Measurements from ENCODE around the gene STX2.
"Not testable (repeated sequence)": the region's sequence is repeated elsewhere in the genome, so short reads cannot be mapped to it uniquely, and the experiment has no call there.

Gene STX2

DNA sequence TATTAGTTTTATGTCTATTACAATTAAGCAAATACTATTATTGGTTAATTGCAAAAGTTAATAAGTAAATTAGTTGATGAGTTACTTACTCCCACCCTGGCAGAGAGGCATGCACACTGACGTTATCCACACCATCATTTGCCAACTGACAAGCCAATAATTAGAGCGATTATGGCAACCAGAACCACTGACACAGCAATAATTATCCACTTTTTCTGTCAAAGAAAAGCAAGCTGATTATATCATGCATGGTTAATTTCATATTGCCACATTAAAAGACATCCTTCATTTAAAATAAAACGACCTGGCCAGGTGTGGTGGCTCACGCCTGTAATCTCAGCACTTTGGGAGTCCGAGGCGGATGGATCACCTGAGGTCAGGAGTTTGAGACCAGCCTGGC lies 43.1 kb downstream of the STX2 start:
- no peak for DNase-seq

DNA sequence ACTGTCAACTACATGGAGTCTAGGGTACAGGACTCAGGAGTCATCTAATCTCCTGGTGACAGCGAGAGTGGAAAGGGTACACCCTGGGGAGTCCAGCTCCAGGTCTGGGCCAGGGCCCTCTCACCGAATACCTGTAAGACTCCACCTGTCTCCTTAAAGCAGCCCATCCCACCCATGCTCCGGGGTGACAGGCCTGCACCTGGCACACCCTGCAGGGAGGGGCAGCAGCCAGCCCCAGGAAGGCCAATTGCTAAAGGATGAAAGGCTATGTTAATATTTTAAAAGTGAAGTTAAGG lies 45.5 kb downstream of the STX2 start:
- DNase-seq: no peak

DNA sequence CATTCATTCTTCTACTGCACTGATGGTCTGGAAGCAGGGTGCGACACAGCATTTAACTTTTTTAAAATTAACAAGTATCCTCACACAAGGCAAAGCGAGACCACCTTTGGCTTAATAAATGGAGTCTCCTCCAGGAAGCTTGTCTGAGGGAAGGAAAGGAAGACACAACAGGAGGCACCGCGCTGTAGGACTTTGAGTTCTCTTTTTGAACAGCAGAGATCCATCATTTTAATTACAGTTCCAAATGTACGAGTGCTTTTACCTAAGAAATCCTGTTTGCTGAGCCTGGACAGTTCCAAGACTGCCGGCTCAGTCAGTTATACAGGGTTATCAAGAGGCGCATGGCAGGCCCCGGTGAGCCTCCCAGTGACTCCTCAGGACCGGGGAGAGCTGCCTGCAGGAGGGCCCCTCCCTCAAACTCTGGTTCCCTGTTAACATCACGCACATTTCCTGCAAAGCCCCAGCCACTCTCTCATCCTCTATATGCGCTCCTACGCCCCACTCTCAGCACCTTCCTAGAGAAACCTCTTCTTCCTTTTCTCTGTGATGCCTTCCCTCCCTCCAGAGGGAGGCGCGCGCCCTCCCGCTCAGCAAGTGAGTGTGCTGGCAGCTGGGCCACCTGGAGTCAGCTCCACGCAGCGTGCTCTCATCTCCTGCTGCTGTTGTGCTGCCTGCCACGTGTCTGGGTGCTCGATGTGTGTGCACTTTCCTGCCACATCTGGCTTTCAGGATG lies 46.1 kb downstream of the STX2 start:
- DNase-seq: no peak

- no peak for DNase-seq
Measured at GRCh38 chr12:130791629-130792028, 47.4 kb downstream of the STX2 start.

GRCh38 chr12:130788515-130788914 lies 50.5 kb downstream of the STX2 start:
- DNase-seq: no peak

GRCh38 chr12:130787445-130788410 lies 51.3 kb downstream of the STX2 start:
- no peak for DNase-seq

GRCh38 chr12:130787041-130787440 lies 52.0 kb downstream of the STX2 start:
- no peak for DNase-seq

DNA sequence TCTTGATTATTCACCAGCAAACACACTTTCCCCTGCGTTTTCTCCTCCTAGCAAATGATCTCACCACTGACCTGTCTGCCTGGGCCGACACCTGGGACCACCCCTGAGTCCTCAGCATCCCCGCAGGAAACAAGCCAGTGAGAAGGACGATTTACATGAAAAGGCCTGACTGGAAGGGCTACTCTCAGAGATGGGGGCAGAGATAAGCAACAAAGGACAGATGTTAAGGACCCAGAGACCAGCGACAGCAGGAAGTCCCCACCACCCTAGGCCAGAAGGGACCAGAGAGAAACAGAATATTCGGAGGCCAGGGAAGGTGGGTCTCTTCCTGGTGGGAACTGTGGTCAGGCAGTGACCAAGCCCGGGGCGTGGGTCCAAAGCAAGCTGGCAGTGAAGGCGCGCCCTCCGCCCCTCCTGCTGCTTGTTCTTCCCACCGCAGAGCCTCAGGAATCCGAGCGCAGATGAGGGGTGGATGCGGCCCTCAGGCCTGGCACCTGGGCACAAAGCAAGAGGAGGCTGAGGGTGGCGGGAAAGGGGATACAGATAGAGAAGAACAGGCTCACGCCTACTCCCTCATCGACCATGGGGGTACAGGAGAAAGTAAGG lies 55.8 kb downstream of the STX2 start:
- no peak for DNase-seq

GRCh38 chr12:130782245-130782644 lies 56.8 kb downstream of the STX2 start:
- not testable (repeated sequence) for DNase-seq

DNA sequence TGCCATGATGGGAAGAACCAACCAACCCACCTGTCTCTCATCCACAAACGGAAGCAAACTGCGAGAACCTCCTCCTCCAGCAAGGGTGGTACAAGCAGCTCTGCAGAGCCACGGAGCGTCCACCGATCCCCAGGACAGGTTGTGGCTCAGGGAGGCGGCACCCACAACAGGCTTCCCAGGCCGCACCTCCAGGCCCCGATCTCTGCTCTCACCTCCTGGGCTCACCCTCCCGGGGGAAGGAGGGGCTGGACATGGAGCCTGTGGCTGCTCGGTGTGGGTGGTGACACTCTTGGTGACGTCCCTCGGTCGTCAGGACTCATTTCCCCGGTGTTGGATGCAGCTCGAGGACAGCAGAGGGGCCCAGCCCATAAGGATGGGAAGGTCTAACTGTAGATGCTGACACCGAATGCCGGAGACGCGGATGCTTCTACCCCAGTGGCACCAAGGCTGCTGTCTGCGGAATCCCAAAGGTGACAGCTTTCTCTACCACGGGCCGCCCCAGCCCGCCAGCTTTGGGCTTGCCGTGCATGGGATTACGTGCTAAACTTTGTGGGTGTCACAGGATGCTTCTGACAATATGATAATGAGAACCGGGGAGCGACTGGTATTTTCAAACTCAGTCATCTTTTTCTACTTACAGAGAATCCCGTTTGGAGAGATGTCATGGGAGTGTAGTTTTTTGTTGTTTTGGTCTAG lies 58.0 kb downstream of the STX2 start:
- no peak for DNase-seq

GRCh38 chr12:130780325-130780724 lies 58.7 kb downstream of the STX2 start:
- no peak for DNase-seq

- DNase-seq: no peak
Measured at GRCh38 chr12:130778776-130779175, 60.3 kb downstream of the STX2 start.

GRCh38 chr12:130776857-130777339 lies 62.2 kb downstream of the STX2 start:
- DNase-seq: no peak

DNA sequence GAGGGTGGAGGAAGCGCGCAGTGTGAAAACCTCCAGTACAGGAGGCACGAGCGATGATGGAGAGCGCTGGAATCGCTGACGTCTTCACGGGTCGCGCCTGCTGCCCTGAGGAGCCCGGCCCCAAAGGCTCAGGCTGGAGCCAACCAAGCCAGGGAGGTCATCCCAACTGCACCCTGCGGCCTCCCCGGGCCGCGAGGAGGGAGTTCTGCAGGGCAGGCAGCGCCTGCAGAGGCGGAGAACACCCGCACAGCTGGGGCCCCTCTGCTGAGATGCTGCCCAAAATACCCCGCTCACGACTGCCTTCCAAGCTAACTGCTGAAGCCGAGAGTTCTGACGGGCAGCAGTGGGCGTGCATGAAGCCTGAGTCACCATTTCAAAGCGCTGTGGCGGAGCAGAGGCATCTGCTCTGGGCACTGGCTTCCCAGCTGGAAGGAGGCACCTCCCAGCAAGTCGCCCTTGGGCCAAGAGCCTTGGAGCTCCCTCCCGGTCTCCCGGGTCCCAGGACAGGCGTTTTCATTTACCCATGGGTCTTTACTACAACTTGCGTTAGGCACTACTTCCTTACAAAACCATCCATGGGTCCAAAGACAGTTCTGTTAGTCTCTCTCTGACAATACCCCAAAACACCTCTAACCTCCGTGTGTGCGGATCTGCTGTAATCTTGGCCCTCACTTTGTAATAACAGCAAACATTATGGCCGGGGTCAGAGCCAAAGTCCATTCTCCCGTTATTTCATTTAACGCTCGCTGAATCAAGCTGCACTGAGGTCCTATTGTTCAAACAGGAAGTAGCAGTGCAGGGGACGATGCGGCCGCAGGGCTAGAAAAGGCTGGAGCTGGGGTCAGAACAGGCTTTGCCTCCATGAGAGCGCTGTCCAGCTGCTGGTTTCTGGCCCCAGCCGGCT lies 62.8 kb downstream of the STX2 start:
- no peak for DNase-seq

GRCh38 chr12:130770413-130771028 lies 68.5 kb downstream of the STX2 start:
- DNase-seq: no peak

- DNase-seq: no peak
Measured at GRCh38 chr12:130768120-130768519, 70.9 kb downstream of the STX2 start.

GRCh38 chr12:130766470-130766869 lies 72.6 kb downstream of the STX2 start:
- no peak for DNase-seq

DNA sequence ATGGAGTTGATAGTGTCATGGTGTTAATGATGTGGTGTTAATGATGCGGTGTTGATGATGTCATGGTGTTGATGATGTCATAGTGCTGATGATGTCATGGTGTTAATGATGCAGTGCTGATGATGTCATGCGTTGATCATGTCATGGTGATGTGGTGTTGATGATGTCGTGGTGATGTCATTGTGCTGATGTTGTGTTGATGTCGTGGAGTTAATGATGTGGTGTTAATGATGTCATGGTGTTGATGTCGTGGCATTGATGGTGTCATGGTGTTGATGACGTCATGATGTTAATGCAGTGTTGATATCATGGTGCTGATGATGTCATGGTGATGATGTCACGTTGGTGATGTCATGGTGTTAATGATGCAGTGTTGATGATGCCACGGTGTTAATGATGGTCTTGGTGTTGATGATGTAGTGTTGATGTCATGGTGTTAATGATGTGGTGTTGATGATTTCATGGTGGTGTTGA lies 73.8 kb downstream of the STX2 start:
- DNase-seq: no peak

DNA sequence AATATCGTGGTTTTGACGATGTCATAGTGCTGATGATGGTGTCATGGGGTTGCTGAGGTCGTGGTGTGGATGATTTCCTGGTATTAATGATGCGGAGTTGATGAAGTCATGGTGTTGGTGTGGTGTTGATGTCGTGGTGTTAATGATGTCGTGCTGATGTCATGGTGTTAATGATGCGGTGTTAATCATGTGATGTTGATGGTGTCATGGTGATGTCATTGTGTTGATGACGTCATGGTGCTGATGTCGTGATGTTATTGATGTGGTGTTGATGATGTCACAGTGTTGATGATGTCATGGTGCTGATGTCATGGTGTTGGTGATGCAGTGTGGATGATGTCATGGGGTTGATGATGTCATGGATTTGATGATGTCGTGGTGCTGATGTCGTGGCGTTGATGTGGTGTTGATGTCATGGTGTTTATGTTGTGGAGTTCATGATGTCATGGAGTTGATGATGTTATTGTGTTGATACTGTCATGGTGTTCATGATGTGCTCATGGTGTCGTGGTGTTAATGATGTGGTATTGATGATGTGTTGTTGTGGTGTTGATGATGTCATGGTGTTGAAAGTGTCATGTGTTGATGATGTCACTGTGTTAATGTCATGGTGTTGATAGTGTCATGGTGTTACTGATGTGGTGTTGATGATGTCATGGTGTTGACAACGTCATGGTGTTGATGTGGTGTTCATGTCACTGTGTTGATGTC lies 74.4 kb downstream of the STX2 start:
- no peak for DNase-seq

GRCh38 chr12:130764073-130764472 lies 75.0 kb downstream of the STX2 start:
- DNase-seq: no peak

- no peak for DNase-seq
Measured at GRCh38 chr12:130762319-130762675, 76.8 kb downstream of the STX2 start.
